ENCODE measurements around the gene P3H2.

The P3H2 gene

GRCh38 chr3:189945935-189946709 is 174.6 kb downstream of the P3H2 start:
- no peak for DNase-seq (ENCODE audit: low read depth)

DNA sequence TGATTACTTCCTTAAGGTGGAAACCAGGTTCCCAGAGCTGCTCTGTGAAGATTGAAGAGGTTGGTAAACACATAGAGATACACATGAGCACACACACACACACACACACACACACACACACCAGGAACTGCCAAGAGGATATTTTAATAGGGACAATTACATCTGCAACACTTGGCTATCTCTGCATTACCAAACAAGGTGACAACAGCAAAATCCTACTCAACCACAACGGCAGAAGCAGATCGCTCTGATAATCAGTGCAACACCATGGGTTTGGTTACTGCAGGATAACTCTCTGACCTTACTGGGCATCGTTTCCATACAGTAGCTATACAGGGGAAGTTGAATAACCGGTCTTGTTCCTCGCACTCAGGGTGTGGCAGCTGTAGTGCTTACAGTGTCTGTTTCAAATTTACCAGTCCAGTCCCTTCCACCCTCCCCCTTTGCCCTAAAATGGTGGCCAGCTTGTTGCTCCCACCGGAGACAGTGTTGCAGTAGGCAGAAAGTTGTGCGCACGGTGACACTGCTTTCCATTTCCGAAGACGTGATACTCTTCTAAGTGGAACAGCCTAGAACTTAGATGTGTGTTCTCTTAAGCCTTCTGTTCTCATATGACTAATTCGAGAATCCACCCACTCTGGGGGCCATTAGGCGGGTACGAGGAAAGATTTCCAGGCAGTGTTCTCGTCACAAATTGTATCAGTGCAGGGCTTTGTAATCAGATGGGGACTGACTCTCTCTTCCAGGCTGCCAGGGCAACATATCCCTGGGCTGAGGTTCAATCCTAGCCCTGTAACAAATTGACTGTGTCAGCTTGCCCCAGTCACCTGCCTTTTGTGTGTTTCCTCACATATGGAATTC is 176.2 kb downstream of the P3H2 start:
- DNase-seq (ENCODE audit: low read depth): no peak

DNA sequence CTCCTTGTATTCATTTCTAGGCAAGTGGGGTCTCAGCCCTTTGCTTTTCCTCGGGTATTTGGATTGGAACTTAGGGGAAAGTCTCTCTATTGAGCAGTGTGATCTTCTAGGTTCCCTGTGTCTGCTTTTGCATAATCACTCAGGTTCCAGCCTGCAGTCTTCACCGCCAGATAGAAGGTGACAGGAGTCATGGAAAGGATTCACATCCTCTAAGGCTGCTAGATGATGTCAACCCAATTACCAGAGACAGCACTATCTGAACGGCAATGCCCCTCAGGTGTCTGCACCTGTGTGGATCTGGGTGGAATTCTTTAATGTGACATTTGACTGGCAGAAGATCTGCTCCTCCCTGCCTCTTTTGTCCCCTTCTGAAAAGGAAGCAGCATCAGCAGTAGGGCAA is 177.7 kb downstream of the P3H2 start:
- no peak for DNase-seq (ENCODE audit: low read depth)

GRCh38 chr3:189941679-189942078 is 179.0 kb downstream of the P3H2 start:
- no peak for DNase-seq (ENCODE audit: low read depth)

- DNase-seq (ENCODE audit: low read depth): no peak
These were observed 179.6 kb downstream of the P3H2 start for GRCh38 chr3:189941125-189941524.

GRCh38 chr3:189937302-189938127 is 183.2 kb downstream of the P3H2 start:
- no peak for DNase-seq (ENCODE audit: low read depth)

DNA sequence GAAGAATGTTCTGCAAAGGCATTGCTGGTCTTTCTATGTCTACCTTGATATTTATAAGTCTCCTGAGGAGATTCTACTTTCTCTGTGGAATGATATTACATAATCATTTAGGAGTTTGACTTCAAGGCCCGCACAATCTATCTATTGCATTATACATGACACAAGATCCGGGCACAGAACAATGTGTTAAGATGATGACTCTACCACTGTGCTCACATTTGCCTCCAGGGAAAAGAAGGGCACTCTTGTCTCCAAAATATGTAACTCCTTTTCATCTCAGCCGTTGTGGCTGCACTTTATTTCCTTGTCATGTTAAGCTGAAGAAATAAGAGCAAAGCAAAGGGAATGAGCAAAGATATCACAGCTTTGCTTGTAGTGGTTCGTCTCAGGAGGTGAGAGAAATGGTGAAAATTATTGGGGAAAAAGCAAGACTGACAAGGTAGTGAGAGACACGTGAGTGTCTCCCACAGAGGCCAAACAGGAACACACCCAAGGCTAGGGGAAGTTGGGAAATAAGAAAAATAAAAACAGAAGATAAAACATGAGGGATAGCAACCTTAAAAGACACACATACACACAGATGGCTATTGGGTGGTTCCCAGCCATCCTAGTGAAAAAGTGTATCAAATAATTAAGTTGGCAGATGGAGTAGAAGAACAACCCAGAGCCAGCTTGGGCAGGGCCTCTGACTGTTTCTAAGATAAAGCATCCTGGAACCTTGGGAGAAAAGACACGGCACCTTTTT is 184.3 kb downstream of the P3H2 start:
- no peak for DNase-seq (ENCODE audit: low read depth)

DNA sequence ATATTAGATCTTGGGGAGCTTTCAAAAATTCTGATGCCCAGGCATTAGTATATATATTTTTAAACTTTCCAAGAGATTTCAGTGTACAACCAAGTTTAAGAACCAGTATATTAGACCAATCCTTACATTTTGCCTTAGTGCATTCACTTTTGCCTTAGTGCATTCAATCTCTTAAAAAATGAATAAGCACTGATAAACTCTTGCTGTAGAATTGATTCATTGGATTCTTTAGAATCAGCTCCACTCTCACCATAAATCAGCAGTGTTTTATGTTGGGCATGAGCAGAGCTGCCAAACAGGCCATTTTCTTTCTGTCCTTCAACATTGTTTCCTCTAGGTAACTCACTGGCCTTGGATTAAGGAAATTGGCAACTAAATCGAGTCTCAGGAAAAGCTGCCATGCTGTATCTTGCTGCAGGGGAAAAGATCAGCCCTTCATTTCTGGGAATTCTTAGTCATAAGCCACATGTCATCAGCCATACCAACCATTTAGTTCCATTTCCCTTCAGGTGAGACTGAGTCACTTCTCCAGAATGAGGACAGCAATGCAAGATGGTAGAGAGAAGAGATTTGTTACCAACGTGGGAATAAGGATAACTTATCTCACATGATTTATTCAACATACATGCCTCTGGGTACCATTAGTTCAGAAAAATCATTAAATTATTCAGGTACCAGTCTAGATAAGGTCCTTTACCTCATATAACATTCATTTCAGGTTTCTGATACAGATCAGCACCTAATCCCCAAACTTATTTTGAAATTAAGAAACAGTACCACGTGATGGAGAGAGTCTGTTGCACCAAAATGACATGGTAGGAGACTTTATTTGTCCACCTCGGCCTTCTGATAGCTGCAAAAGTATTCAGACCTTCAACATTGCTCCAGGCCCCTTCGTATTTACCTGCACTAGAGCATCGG is 192.5 kb downstream of the P3H2 start:
- no peak for DNase-seq (ENCODE audit: low read depth)

DNA sequence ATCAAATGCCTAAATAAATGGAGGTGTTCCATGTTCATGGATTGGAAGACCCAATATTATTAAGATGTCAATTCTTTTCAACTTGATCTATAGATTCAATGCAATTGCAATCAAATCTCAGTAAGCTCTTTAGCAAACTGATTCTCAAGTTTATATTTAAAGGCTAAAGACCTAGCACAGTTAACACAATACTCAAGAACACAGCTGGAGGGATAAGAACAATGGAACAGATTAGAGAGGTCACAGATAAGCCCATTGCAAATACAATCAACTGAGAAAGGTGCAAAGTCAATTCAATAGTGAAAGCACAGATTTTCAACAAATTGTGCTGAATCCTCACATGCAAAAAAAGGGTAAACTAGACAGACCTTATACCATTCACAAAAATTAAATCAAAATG is 198.9 kb downstream of the P3H2 start:
- no peak for DNase-seq (ENCODE audit: low read depth)

DNA sequence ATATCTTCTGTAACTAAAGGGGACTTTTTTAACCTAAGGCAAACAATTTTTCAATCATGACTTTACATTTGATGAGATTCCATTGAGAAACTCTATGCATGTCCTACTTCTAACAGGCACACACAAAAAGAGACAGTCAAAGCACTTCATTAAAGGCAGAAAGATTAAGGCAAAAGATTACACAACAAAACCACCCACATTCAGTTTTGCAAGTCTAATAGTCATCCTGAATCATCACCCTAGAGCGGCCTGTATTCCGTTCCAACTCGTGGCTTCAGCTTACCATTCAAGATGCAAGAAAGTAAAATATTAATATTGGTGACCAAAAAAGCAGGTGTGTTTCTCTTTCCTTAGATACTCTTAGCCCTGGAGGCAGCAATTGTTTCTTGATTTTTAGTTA is 205.9 kb downstream of the P3H2 start:
- DNase-seq (ENCODE audit: low read depth): no peak

DNA sequence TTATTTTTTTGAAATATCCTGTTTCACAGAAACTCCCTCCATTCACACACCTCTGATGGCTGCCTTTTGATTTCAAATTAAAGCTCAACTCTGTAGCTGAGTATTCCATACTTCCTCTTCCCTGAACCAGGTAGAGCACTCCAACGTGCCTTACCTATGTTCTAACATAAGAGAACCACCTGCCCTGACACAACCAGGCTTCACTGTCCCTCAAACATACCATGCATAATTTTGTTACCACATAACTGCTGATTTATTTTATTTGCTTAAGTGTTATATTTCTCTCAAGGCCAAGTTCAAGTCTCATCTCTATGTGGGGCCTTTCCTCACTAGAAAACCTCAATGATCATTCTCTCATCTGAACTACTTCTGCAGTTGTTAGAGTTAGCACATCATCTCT is 209.7 kb downstream of the P3H2 start:
- DNase-seq (ENCODE audit: low read depth): no peak

GRCh38 chr3:189909573-189909972 is 211.1 kb downstream of the P3H2 start:
- no peak for DNase-seq (ENCODE audit: low read depth)

DNA sequence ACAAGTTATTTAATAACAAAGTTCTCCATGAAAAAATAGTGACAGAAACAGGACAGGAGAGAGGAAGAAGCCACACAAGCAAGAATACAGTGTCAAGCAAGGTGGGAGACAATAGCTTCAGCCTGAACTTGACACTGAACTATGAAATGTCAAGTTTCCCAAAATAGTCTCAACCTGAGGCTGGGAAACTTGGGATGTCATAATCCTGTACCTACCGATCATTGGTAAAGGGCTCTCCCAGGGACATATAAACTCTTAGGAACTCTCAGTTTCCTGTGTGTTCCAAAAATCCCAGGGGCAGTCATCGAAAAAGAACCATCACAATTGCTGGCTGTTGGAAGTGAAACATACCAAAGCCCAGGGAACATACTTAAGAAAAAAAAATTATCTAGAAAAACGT is 211.6 kb downstream of the P3H2 start:
- DNase-seq (ENCODE audit: low read depth): no peak

DNA sequence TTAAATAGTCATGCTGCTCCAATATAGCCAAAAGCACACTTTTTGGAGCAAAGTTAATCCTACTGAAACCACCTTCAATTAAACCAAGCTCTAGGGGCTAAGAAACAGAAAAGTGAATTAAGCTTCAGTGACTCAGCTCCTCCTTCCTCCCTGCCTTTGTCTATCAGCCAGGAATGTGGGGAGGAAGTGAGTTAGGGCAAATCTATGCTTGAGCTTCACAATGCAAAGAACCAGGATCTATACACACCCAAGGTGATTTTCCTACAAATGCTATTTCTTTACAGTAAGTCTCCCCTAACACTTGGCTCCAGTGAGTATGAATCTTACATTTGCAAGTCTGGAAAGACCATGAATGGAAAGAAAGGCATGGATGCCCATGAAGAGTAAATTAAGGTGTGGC is 212.1 kb downstream of the P3H2 start:
- no peak for DNase-seq (ENCODE audit: low read depth)

DNA sequence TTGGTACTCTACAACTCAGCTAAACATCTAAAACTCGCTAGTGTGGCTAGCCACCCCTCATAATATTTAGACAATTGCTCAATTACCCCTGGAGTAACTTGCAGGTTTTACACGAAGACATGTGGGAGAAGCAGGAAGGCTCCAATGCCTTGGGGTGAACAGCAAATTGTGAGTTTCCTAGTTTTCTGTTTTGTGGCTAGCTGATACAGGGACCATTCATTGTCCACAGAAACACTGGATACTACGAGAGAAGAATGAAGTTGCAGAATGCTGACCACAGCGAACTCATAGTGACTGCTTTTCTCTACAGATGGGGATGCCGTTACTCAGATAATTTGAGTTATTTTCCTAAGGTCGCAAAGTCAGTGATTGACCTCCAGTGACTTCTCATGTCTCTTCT is 212.9 kb downstream of the P3H2 start:
- DNase-seq (ENCODE audit: low read depth): no peak

Data from CMK (cell line).